PC-9 (cell line): ENCODE data around the gene LRRC46.

Experiments
- EZH2 ChIP-seq: fragments of 200-600 bp; sonication (generic); IDR thresholded peaks from 2 replicates; pipeline ENCODE4 v1.8.0; 2017; ENCODE audit warnings: antibody characterized with exemption, low read depth
- TF ChIP-seq, protein P1 (sequence below): fragments of 200-600 bp; sonication (generic); conservative IDR thresholded peaks from 2 replicates; pipeline ENCODE4 v1.6.1; 2017; ENCODE audit warnings: mixed run types, antibody characterized with exemption, mild to moderate bottlenecking, moderate library complexity

GRCh38 chr17:47813077-47813476 is 18.4 kb upstream of the LRRC46 start:
- TF ChIP-seq, protein P1, sequence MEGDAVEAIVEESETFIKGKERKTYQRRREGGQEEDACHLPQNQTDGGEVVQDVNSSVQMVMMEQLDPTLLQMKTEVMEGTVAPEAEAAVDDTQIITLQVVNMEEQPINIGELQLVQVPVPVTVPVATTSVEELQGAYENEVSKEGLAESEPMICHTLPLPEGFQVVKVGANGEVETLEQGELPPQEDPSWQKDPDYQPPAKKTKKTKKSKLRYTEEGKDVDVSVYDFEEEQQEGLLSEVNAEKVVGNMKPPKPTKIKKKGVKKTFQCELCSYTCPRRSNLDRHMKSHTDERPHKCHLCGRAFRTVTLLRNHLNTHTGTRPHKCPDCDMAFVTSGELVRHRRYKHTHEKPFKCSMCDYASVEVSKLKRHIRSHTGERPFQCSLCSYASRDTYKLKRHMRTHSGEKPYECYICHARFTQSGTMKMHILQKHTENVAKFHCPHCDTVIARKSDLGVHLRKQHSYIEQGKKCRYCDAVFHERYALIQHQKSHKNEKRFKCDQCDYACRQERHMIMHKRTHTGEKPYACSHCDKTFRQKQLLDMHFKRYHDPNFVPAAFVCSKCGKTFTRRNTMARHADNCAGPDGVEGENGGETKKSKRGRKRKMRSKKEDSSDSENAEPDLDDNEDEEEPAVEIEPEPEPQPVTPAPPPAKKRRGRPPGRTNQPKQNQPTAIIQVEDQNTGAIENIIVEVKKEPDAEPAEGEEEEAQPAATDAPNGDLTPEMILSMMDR, result no peak
- no peak for TF ChIP-seq EZH2
